Measurements from ENCODE around the gene ST7. TPM values are rescaled to one million over a fixed set of nuclear protein-coding genes. Genes with fewer than 3 reads are reported as not detected.
"Not testable (repeated sequence)": the region's sequence is repeated elsewhere in the genome, so short reads cannot be mapped to it uniquely, and the experiment has no call there.

ST7 gene
- polyA plus RNA-seq, 1 donor: 16.2 TPM

GRCh38 chr7:117025891-117026290, 72.6 kb downstream of the ST7 start:
- DNase-seq (ENCODE audit: low read depth): no peak

- not testable (repeated sequence) for DNase-seq (ENCODE audit: low read depth)
Observed at GRCh38 chr7:117030346-117030745, 77.0 kb downstream of the ST7 start.

- not testable (repeated sequence) for DNase-seq (ENCODE audit: low read depth)
Observed at GRCh38 chr7:117030793-117031192, 77.5 kb downstream of the ST7 start.

GRCh38 chr7:117032810-117033209, 79.5 kb downstream of the ST7 start:
- no peak for DNase-seq (ENCODE audit: low read depth)

GRCh38 chr7:117034851-117035464, 81.7 kb downstream of the ST7 start:
- no peak for DNase-seq (ENCODE audit: low read depth)

- no peak for DNase-seq (ENCODE audit: low read depth)
Observed at GRCh38 chr7:117035465-117035862, 82.2 kb downstream of the ST7 start.

GRCh38 chr7:117036053-117036669, 82.9 kb downstream of the ST7 start:
- DNase-seq (ENCODE audit: low read depth): no peak

GRCh38 chr7:117036836-117037235, 83.5 kb downstream of the ST7 start:
- no peak for DNase-seq (ENCODE audit: low read depth)

- DNase-seq (ENCODE audit: low read depth): no peak
Observed at GRCh38 chr7:117038408-117038807, 85.1 kb downstream of the ST7 start.

- no peak for DNase-seq (ENCODE audit: low read depth)
Observed at GRCh38 chr7:117041007-117041406, 87.7 kb downstream of the ST7 start.

GRCh38 chr7:117041822-117042221, 88.5 kb downstream of the ST7 start:
- no peak for DNase-seq (ENCODE audit: low read depth)

GRCh38 chr7:117043108-117043825, 90.0 kb downstream of the ST7 start:
- peak; percentile 45 for DNase-seq (ENCODE audit: low read depth)

- DNase-seq (ENCODE audit: low read depth): no peak
Observed at GRCh38 chr7:117044664-117045063, 91.4 kb downstream of the ST7 start.

- DNase-seq (ENCODE audit: low read depth): no peak
Observed at GRCh38 chr7:117045927-117046710, 92.8 kb downstream of the ST7 start.

- DNase-seq (ENCODE audit: low read depth): no peak
Observed at GRCh38 chr7:117047496-117047895, 94.2 kb downstream of the ST7 start.

- DNase-seq (ENCODE audit: low read depth): no peak
Observed at GRCh38 chr7:117048114-117048866, 95.0 kb downstream of the ST7 start.

GRCh38 chr7:117048882-117049281, 95.6 kb downstream of the ST7 start:
- no peak for DNase-seq (ENCODE audit: low read depth)

- no peak for DNase-seq (ENCODE audit: low read depth)
Observed at GRCh38 chr7:117051808-117052207, 98.5 kb downstream of the ST7 start.

GRCh38 chr7:117053432-117053831, 100.1 kb downstream of the ST7 start:
- no peak for DNase-seq (ENCODE audit: low read depth)

- no peak for DNase-seq (ENCODE audit: low read depth)
Observed at GRCh38 chr7:117061751-117062150, 108.5 kb downstream of the ST7 start.

GRCh38 chr7:117062300-117062699, 109.0 kb downstream of the ST7 start:
- no peak for DNase-seq (ENCODE audit: low read depth)

GRCh38 chr7:117064688-117065087, 111.4 kb downstream of the ST7 start:
- DNase-seq (ENCODE audit: low read depth): no peak

Measured in forelimb muscle (tissue), 1 donor.